HL-60 (cell line): Measurements from ENCODE around the gene TENM4.

ENCODE experiments used
- DNase-seq, 2 experiments: peaks; one replicate each; pipeline ENCODE4 v3.0.0-alpha.2; 2010 to 2020; ENCODE audit warnings: low read depth in 1 of 2, low spot score in 1 of 2
- H3K27ac ChIP-seq: fragments of 250-450 bp; sonication (Bioruptor Pico); replicated peaks from 2 replicates; pipeline ENCODE4 v1.5.1; 2020; ENCODE audit warnings: mild to moderate bottlenecking, moderate library complexity
- H3K27me3 ChIP-seq: fragments of 250-450 bp; sonication (Bioruptor Pico); 2 replicates; pipeline ENCODE4 v1.5.1; 2021; ENCODE audit warnings: mild to moderate bottlenecking, moderate library complexity; ENCODE audit not compliant: insufficient read depth, poor library complexity, severe bottlenecking
- H3K4me3 ChIP-seq: replicated peaks from 2 replicates; pipeline ENCODE4 v1.5.1; 2011; ENCODE audit warnings: mild to moderate bottlenecking, control low read depth, low read length; ENCODE audit not compliant: insufficient read depth
- GABPA ChIP-seq: IDR thresholded peaks from 2 replicates; pipeline ENCODE4 v1.6.1; 2012; ENCODE audit warnings: low read depth
- POLR2AphosphoS5 ChIP-seq: IDR thresholded peaks from 2 replicates; pipeline ENCODE4 v1.6.1; 2012; ENCODE audit warnings: low read depth
- REST ChIP-seq: IDR thresholded peaks from 2 replicates; pipeline ENCODE4 v1.6.1; 2012; ENCODE audit warnings: low read depth; ENCODE audit not compliant: insufficient replicate concordance
- SPI1 ChIP-seq: IDR thresholded peaks from 2 replicates; pipeline ENCODE4 v1.6.1; 2012; ENCODE audit warnings: low read depth, mild to moderate bottlenecking, borderline replicate concordance
- TF ChIP-seq, protein P1 (sequence below): IDR thresholded peaks from one replicate; pipeline ENCODE4 v1.5.1; 2011; ENCODE audit warnings: low read length, control low read depth, inconsistent platforms; ENCODE audit not compliant: insufficient read depth

Gene TENM4

DNA sequence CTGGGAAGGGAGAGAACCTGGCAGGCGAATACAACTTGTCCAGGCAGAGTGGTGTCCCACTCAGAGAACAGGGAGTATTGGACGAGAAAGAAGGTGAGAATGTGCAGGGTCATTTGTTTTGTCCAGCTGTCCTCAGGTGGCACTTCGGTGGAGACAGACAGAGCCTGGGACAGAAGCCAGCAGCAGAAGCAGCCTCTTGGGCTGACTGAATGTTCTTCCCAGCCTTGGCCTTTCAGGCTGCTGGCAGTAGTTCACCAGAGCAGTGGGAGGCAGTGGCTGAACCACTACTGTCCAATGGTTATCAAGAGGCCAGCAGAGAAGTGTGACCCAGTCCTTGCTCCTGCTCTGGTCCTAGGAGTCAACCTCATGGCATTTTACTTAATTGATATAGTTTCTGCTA lies 535.1 kb downstream of the TENM4 start:
- H3K27me3 ChIP-seq, result no peaks in the 10 kb centered on the region

GRCh38 chr11:78902771-78903507 lies 537.9 kb downstream of the TENM4 start:
- Histone ChIP-seq H3K27ac (no peak overlapping the region), H3K27me3 (no peaks in the 10 kb centered on the region), H3K4me3 (no peak overlapping the region)
- TF ChIP-seq POLR2AphosphoS5, result no peak
- no peak for TF ChIP-seq SPI1
- TF ChIP-seq, protein P1, sequence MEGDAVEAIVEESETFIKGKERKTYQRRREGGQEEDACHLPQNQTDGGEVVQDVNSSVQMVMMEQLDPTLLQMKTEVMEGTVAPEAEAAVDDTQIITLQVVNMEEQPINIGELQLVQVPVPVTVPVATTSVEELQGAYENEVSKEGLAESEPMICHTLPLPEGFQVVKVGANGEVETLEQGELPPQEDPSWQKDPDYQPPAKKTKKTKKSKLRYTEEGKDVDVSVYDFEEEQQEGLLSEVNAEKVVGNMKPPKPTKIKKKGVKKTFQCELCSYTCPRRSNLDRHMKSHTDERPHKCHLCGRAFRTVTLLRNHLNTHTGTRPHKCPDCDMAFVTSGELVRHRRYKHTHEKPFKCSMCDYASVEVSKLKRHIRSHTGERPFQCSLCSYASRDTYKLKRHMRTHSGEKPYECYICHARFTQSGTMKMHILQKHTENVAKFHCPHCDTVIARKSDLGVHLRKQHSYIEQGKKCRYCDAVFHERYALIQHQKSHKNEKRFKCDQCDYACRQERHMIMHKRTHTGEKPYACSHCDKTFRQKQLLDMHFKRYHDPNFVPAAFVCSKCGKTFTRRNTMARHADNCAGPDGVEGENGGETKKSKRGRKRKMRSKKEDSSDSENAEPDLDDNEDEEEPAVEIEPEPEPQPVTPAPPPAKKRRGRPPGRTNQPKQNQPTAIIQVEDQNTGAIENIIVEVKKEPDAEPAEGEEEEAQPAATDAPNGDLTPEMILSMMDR, result no peak
- no peak for TF ChIP-seq REST
- no peak for TF ChIP-seq GABPA
- DNase-seq, result no peak

More for the DNA sequence above, 535.1 kb downstream of the TENM4 start:
- Histone ChIP-seq H3K27ac (no peak overlapping the region), H3K4me3 (no peak overlapping the region)
- DNase-seq, result no peak
- TF ChIP-seq, protein P1, result no peak
- TF ChIP-seq POLR2AphosphoS5, result no peak
- no peak for TF ChIP-seq GABPA

- DNase-seq, result no peak
- TF ChIP-seq REST (no peak), SPI1 (no peak), POLR2AphosphoS5 (no peak), GABPA (no peak)
- TF ChIP-seq, protein P1, result no peak
- Histone ChIP-seq H3K4me3 (no peak overlapping the region), H3K27me3 (no peaks in the 10 kb centered on the region), H3K27ac (no peak overlapping the region)
These were observed 539.0 kb downstream of the TENM4 start for GRCh38 chr11:78901831-78902230.
